HG03460 (cell line): ENCODE results near the gene GNAL.

Experiments
- ATAC-seq: cut with Tn5 transposase; IDR thresholded peaks from one replicate; pipeline ENCODE4 v1.9.1; 2021; ENCODE audit not compliant: unreplicated experiment

The GNAL gene

DNA sequence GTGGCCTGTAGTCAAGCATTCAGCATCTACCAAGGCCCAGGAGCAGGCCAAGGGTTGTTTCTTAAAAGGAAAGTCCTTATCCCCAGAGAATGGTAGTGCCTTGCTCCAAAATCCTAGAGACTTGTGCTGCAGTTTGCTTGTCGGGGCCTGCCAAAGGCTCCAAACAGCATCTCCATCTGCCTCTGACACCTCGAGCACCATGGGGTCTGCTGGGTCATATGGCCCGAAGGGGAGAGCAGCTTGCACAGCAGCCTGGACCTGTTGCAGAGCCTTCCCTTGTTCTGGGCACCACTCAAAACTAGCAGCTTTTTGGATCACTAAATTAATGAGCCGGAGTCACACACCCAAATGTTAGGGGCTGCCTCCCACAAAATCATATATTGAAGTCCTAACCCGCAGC is 35.7 kb downstream of the GNAL start:
- ATAC-seq = no peak

DNA sequence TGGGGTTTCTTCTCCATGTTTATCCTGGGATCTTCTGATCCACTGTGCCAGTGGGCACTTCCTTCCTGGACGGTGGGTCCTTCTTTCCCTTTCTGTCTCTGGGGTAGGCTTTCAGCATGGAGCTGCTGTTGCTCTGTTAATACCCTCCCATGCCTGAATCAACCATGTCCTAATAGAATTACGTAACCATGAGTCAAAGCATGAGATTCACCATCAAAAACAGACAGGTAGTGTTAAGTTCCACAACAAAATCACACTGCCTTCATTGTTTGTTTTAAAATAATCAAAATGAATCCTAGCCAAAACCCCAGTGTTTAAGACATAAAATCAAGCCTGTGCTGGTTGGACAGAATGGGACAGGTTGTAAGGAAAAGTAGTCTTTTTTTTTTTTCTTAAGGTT is 37.5 kb downstream of the GNAL start:
- no peak for ATAC-seq

DNA sequence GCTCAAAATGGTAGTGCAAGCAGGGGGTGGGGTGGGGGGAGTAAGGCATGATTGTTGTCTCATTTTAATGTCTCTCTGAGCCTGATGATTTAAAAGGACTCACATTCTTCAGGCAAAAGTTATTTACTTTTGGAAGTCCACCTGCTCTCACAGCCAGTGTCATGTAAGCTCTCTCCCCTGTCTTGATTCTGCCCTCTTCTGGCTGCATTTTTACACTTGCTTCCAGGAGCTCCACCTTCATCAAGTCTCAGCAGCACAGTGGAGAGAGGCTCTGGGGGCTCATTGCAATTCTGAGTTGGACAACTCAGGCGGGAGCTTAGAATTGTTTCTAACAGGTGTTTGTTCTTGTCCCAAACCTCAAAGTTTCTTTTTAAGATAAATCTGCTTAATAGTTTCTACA is 39.2 kb downstream of the GNAL start:
- no peak for ATAC-seq

DNA sequence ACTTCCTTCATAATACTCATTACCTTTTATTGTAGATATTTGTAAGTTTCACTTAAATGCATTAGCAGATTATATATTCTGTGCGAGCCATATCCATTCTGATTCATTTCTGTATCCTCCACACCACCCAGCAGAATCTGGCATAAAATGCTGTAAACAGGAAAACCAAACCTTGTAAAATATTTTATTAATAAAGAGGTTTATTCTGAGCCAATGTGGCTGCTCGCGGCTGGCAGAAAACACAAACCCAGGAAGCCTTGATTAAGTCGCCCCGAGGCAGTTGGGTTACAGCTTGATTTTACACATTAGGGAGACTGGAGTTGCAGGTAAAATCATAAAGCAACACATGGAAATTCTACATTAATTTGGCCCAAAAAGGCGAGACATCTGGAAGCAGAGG is 40.5 kb downstream of the GNAL start:
- ATAC-seq = no peak

DNA sequence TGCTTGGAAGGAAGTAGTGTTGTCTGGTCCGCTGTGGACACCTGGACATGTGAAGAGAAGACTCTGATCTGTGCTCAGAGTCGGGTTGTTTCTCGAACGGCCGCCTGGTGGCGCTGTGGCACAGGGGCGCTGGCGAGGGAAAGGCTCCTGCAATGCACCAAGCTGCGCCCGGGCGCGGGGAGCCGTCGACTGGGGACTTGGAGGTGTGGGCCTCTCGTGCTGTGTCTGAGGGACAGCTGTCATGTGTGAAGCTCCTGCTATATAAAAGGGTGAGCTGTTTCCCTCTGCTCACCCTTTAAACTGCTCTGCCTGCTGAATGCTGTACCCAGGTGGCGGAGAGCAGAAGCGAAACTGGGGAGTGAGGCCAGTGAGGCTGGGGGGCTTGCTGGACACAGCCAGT is 44.0 kb downstream of the GNAL start:
- no peak for ATAC-seq

DNA sequence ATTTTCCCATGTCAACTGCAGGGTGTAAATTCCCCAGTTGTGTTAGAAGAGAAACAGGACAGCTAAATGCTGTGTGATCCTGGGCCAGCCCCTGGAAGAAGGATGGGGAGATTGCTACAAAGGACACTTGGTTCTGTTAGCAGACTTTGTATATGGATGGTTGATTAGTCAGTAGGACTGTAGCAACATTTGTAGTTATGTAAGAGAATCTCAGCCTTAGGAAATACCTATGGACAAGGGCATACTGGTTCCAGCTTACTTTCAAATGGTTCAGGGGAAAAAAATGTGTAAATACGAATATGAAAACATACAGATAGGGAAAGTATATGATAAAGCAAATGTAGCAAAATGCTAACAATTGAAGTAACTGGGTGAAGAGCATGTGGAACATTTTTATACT is 47.6 kb downstream of the GNAL start:
- no peak for ATAC-seq

DNA sequence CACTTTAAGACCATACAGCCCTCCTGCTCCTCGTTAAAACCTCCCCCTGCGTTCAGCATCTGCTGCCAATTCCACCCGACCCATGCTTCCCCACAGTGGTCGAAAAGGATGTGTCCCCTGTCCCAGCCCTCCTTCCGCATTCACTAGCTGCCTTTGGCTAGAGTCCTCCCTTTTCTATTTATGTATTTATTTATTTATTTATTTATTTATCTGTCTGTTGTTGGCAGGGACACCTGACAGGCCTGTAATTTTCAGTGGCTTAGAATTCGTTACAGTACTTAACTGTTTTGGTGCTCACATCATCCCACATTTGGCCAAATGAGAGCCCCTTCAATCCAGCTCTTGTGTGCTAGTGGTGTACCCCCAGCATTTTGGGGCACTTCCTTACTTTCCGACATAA is 50.8 kb downstream of the GNAL start:
- ATAC-seq = no peak

DNA sequence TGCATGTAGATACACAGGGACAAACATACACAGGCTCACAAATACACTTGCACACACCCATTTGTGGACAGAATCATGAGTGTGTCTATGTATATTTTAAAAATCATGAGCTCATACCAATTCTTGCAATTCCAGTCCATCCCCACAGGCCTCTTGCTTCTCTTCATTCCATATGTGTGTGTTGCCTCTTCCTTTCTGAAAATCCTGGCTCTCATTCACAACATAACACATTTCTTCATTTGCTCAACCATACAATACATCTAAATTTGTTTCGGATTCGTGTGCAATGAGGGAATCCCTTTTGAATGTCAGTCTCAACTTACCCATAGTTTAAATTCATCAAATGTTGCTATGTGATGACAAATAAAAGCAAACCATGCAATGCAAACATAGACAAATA is 51.4 kb downstream of the GNAL start:
- no peak for ATAC-seq

DNA sequence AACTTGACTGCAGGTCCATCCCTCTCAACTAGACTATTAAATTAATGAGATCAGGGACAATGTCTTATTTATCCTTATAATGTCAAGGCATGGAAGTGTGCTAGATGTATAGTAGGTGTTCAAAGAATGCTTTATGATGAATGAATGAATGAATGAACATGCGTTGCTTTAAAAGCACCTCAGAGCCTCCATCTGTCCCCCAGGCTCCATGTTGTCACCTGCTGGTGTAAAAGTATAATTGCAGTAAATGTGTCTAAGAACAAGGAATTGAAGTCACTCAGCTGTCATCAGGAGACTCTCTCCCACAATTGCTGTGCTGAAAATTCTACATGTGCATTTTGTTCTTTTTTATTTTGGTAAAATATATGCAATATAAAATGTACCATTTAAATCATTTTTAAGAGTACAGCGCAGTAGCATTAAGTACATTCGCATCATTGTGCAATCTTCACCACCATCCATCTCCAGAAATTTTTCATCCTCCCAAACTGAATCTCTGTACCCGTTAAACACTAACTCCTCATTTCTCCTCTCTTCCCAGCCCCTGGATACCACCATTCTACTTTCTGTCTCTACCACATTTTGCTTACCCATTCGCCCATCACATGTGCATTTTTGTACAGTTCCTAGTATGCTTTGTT is 52.6 kb downstream of the GNAL start:
- ATAC-seq = no peak

DNA sequence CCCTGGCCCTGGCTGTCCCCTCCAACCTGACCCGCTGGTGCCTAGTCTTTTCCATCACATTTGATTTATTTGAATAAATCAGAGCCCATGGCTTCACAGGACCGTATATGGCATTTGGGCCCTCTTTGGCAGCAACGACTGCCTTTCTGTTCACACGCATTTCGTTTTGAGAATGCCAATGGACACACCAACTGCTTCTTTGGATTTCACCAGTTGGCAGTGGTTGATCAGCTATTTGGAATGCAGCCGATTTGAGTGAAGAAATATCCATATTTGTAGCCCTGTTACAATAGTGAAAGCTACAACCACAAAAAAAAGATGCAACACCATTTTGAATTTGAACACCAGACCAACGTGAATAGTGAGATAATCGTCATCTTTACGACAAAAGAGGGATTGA is 56.5 kb downstream of the GNAL start:
- no peak for ATAC-seq

DNA sequence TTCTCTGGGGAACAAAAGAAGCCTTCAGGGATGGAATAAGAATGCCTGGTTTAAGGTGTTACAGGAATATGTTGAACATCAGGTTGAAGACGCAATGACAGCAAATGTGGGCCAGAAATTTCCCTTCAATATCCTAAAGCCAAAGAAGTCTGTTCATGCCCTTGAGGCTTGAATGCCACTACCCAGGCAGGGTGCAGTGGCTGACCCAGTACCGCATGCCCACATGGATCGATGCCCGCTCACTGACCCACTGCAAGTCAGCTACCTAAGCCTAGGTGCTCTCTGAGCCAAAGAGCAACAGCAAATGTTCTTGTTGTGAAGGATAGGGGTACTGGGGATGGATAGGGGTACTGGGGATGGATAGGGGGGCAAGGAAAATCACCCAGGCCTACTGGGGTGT is 58.2 kb downstream of the GNAL start:
- ATAC-seq = no peak

DNA sequence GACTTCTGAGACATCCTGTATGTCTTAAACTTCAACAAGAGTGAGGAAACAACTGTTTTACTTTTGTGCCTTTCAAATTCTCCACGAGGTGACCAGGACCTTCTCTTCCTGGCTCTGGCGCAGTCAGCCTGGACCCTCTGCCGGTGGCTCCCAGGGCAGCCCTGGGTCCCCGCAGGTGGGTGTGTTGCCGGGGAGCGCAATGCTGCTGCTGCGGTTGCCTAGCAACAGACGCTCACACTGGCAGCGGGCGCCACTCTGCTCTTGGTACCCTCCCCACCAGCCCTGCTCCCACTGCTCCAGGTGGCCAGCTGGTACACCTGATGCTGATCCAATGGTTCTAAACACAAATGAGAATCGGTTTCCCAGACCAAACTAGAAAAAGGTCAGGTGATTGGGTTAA is 58.7 kb downstream of the GNAL start:
- ATAC-seq = no peak

DNA sequence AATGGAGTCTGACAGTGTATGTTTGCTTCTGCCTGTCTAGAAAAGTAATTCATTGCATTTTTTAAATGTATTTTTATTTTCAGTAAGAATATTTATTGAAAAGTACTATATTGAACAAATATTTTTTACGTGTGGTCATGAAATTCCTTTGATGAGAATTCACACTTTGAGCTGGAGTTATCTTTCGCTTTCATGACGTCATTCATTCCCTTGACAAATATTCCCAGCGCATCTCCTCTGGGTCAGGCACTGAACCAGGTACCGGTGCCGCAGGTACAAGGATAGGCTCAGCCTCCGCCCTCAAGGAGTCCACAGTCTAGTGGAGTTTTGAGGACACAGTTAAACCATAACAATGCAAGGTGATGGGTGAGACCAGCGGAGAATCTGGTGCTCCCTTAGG is 60.2 kb downstream of the GNAL start:
- ATAC-seq = no peak

DNA sequence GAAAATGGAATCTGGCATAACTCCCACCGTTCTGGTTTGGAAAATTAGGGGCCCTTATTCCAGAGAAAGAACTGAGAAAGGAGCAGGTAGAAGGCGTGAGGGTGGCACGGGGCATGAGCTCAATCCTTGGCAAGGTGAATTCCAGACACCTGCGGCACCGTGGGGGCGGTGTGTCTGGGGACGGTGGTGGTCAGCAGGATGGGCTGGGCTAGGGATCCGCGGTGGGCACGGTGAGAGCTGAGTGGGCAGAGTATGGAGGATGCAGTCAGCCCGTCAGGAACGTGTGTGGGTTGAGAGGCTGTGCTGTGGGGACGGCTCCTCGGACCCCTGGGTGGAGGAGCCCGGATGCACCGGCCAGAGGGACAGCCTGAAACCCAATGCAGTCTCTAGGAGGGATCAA is 61.1 kb downstream of the GNAL start:
- no peak for ATAC-seq

DNA sequence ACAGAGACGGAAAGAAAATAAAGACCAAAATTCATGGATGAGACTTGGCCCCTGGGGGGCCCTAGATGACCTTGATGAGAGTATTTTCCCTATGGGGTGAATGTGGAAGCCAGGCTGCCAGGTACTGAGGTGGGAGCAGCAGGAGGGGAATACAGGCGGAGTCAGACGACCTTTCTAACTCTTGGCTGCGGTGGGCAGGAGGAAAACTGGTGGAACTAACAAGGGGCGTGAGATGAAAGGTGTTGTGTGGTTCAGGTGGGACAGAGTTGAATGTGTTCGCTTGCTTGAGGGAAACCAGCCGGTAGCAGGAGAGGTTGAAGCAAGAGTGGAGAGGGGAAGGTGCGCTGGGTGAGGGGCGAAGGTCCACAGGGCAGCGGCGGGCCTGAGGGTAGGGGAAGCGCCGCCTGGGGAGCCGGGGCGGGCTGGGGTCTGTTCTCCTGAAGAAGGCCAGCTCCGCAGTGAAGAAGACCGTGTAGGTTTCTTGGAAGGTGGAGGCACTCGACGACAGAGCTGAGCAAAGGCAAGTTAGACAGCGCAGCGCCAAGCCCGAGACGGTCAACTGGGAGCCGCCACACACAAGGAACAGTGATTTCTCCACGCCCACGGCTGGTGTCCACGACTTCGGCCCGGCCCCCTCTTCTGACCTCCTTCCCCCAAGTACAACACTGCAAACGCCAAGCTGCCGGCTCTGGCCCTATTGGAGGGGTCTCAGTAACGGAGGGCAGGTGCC is 61.7 kb downstream of the GNAL start:
- ATAC-seq = no peak

DNA sequence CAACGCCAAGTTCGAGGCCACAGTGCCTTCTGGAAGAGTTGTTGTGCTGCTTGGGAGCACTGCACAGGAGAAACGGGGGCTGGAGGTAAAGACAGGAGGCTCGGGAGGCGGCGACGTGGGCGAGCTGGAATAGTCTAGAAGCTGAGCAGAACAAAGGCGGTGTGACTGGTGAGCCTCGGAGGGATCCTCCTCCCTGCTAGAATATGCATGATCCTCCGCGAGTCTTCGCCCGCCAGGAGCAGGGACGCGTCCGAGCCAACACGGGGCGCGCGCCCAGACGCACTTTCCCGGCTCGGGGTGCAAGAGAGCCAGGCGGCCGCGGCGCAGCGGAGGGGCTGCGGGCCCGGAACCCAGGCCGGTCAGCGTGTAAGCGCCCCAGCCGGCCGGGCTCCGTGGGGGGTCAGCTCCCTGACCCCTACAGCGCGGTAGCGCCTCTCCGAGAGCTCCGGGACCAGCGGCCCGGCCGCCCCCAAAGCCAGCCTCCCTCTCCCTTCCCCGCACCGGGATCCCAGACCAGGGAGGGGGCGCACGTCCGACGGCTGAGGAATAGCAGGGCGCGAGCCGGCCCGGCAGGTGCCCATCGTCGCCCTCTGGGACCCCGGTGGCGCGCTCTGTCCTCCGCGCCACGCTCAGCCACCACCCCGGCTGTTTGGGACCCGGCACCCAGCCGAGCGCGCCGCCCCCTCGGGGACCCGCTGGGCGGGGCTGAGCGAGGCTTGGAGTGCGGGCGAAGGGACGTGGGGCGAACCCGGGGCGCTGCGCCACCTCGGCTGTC is 62.5 kb downstream of the GNAL start:
- ATAC-seq = no peak

DNA sequence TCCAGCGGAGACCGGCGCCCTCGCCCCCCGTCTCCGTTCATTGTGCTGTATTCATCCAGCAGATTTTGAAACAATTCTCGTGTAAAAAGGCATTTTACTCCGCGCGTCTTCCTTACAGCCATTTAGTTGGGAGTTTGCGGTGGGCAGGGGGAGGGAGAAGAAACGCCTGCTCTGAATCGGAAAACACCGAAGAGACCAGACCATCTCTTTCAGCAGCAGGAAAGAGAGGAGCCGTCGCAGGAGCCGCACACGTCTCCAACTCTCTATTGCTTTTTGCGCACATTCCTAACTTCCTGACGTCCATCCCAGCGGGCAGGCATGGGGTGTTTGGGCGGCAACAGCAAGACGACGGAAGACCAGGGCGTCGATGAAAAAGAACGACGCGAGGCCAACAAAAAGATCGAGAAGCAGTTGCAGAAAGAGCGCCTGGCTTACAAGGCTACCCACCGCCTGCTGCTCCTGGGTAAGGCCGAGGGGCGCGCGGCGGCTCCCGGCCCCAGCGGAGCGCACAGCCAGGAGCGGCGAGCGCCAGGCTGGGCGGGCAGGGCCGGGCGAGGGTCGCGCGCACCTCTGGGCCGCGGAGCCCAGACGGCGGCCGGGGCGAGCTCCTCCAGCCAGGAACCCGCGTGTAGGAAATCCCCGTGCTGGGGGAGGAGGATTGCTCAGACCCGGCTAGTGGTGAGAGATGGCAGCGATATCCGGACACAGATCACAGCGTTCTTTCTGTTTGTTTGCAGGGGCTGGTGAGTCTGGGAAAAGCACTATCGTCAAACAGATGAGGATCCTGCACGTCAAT is 63.2 kb downstream of the GNAL start:
- ATAC-seq = no peak

DNA sequence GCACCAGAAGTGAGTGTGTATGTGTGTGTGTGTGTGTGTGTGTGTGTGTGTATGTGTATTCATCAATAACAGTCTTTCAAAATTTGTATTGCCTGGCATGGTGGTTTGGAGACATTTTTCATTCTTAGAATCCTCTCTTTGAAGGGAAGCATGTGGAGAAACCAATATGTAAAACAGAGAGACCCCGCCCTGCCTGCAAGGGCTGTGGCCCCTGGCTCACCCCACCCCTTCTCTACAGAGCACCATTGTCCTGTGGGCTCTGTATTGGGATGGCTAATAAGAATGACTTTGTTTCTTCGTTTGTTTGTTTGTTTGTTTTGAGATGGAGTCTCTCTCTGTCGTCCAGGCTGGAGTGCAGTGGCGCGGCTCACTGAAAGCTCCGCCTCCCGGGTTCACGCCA is 65.9 kb downstream of the GNAL start:
- no peak for ATAC-seq

DNA sequence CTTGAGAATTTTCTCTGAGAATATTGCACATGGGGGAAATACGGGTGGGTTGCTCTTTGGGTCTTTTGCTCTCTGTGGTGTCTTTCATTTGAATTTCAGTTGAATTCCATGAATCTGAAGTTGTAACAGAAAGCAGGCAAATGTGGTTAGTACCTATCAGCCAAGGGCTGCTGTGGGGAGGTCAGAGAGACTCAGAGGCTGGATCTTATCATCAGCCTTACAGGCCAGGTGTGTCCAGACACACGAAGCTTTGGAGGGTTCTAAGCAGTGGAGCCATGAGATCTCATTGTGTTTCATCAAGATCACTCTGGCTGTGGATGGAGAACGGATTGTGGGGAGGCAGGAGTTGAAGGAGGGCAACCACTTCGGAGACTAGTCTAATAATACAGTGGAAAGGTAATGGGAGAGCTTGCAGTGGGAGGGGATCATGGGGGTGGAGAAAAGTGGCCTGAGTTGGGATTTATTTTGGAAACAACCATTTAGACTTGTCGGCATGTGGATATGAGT is 68.1 kb downstream of the GNAL start:
- no peak for ATAC-seq

DNA sequence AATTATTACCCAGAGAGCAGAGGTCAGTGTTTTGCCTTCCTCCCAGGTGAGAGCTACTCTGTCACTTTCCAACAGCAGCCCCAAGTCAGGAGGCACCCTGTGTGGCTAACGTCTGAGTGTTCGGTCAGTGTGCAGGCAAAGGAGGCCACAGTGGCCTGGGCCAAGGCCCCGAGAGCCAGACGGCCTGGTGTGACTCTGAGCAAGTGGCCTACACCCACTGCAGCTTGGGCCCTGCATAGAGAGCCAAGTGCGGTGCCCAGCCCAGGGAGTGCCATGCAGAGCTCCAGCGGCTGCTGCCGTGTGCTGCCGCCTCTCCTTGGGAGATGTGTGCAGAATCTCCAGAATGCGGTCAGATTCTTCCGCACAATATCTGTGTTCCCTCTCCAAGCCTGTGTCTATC is 70.4 kb downstream of the GNAL start:
- no peak for ATAC-seq

DNA sequence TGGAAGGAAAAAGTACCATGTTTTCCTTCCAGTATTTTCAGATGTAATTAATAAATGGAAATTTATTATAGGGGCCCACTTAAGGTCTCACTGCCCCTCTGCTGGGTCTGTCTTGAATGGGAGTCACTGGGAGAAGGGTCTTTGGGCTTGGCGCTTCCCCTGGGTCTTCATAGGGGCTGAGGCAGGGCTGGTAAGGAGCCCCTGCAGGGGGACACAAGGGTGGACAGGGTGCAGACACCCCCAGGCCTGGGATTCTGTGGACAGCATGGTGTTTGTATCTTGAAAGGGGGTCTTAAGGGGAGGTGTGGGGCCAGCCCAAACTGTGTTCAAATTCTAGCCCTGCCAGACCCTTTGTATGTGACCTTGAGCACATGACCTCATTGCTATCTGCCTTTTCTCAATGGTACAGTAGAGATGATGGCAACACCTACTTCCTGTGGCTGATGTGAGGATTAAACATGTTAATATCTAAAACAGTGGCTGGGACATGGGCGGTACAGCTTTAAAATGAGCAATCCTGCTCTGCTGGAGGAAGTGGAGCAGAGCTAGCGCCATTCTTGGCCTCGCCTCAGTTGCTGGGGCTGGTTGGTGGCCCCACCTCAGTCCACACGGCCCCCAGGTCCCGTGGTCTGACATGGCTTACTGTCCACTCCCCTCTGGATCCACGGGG is 71.6 kb downstream of the GNAL start:
- ATAC-seq = no peak
